ENCODE data around the gene PTPN22.

DNA sequence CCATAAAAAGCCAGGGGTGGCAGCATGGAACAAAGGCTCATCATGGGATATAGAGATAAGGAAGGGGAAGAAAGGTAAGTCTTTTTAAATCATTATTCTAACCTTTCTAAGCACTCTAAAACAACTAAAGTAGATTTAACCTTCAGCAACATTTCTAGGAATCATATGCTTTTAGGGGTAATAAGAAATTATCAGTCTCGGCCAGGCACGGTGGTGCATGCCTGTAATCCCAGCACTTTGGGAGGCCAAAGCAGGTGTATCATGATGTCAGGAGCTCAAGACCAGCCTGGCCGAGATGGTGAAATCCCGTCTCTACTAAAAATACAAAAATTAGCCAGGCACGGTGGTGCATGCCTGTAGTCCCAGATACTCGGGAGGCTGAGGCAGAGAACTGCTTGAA, 92.0 kb downstream of the PTPN22 start:
- TF ChIP-seq POLR2A (IDR thresholded peaks at IDR 0.05): no peak
- TF ChIP-seq, protein P1, sequence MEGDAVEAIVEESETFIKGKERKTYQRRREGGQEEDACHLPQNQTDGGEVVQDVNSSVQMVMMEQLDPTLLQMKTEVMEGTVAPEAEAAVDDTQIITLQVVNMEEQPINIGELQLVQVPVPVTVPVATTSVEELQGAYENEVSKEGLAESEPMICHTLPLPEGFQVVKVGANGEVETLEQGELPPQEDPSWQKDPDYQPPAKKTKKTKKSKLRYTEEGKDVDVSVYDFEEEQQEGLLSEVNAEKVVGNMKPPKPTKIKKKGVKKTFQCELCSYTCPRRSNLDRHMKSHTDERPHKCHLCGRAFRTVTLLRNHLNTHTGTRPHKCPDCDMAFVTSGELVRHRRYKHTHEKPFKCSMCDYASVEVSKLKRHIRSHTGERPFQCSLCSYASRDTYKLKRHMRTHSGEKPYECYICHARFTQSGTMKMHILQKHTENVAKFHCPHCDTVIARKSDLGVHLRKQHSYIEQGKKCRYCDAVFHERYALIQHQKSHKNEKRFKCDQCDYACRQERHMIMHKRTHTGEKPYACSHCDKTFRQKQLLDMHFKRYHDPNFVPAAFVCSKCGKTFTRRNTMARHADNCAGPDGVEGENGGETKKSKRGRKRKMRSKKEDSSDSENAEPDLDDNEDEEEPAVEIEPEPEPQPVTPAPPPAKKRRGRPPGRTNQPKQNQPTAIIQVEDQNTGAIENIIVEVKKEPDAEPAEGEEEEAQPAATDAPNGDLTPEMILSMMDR (IDR thresholded peaks at IDR 0.05): no peak

All from sigmoid colon (tissue), 3 donors.